SKM-1 (cell line): ENCODE data around the gene HSD17B1.
"Not testable (repeated sequence)": the region's sequence is repeated elsewhere in the genome, so short reads cannot be mapped to it uniquely, and the experiment has no call there.

Experiments used
- DNase-seq: peaks from one replicate; lab custom pipeline; 2025; ENCODE audit not compliant: unreplicated experiment; lab: John Stamatoyannopoulos, UW

The HSD17B1 gene

GRCh38 chr17:42522798-42523278 is 29.9 kb upstream of the HSD17B1 start:
- DNase-seq = no peak

GRCh38 chr17:42525221-42525620 is 27.5 kb upstream of the HSD17B1 start:
- no peak for DNase-seq

- no peak for DNase-seq
These were observed 26.7 kb upstream of the HSD17B1 start for GRCh38 chr17:42526031-42526444.

GRCh38 chr17:42527932-42528331 is 24.8 kb upstream of the HSD17B1 start:
- no peak for DNase-seq

GRCh38 chr17:42529061-42529460 is 23.7 kb upstream of the HSD17B1 start:
- no peak for DNase-seq

- no peak for DNase-seq
These were observed 21.7 kb upstream of the HSD17B1 start for GRCh38 chr17:42530952-42531454.

GRCh38 chr17:42531455-42532354 is 21.0 kb upstream of the HSD17B1 start:
- peak; percentile 36 for DNase-seq

- DNase-seq = peak; percentile 42
These were observed 17.3 kb upstream of the HSD17B1 start for GRCh38 chr17:42535155-42536047.

GRCh38 chr17:42536048-42536371 is 16.7 kb upstream of the HSD17B1 start, which contains the start of gene NAGLU:
Gene NAGLU (plus strand): TSS chr17:42536241. CDS start chr17:42536273, 32 bp downstream.
- peak; percentile 62 for DNase-seq

- DNase-seq = peak; percentile 30
These were observed 16.2 kb upstream of the HSD17B1 start for GRCh38 chr17:42536372-42537155.

GRCh38 chr17:42537156-42537805 is 15.4 kb upstream of the HSD17B1 start:
- DNase-seq = no peak

GRCh38 chr17:42537826-42538451 is 14.8 kb upstream of the HSD17B1 start:
- no peak for DNase-seq

- no peak for DNase-seq
These were observed 14.2 kb upstream of the HSD17B1 start for GRCh38 chr17:42538482-42538881.

GRCh38 chr17:42540558-42540957 is 12.2 kb upstream of the HSD17B1 start:
- DNase-seq = not testable (repeated sequence)

- no peak for DNase-seq
These were observed 11.5 kb upstream of the HSD17B1 start for GRCh38 chr17:42541041-42541833.

GRCh38 chr17:42543190-42544079 is 9.3 kb upstream of the HSD17B1 start:
- no peak for DNase-seq

- DNase-seq = no peak
These were observed 7.8 kb upstream of the HSD17B1 start for GRCh38 chr17:42544874-42545283.
